HG02885 (cell line): ENCODE data around the gene MLYCD.

ENCODE experiments used
- ATAC-seq: cut with Tn5 transposase; IDR thresholded peaks from one replicate; pipeline ENCODE4 v1.9.1; 2021; ENCODE audit warnings: mild to moderate bottlenecking; ENCODE audit not compliant: unreplicated experiment, poor library complexity

MLYCD gene

GRCh38 chr16:83924686-83925085, 25.8 kb downstream of the MLYCD start:
- ATAC-seq, result no peak

GRCh38 chr16:83925095-83925905, 26.4 kb downstream of the MLYCD start:
- no peak for ATAC-seq

GRCh38 chr16:83925957-83926725, 27.2 kb downstream of the MLYCD start:
- ATAC-seq, result no peak

GRCh38 chr16:83926726-83927397, 27.9 kb downstream of the MLYCD start:
- peak; percentile 59 for ATAC-seq

GRCh38 chr16:83928341-83929055, 29.6 kb downstream of the MLYCD start:
- ATAC-seq, result no peak

GRCh38 chr16:83929811-83930555, 31.1 kb downstream of the MLYCD start:
- ATAC-seq, result no peak

GRCh38 chr16:83930730-83931500, 32.0 kb downstream of the MLYCD start:
- ATAC-seq, result no peak

- ATAC-seq, result no peak
Observed at GRCh38 chr16:83931556-83931955, 32.6 kb downstream of the MLYCD start.

- no peak for ATAC-seq
Observed at GRCh38 chr16:83932304-83932703, 33.4 kb downstream of the MLYCD start.

- no peak for ATAC-seq
Observed at GRCh38 chr16:83932955-83933673, 34.2 kb downstream of the MLYCD start.

- no peak for ATAC-seq
Observed at GRCh38 chr16:83933885-83934683, 35.2 kb downstream of the MLYCD start.

GRCh38 chr16:83934684-83934977, 35.7 kb downstream of the MLYCD start:
- ATAC-seq, result no peak

- ATAC-seq, result no peak
Observed at GRCh38 chr16:83935005-83935857, 36.3 kb downstream of the MLYCD start.

- ATAC-seq, result no peak
Observed at GRCh38 chr16:83935858-83936255, 36.9 kb downstream of the MLYCD start.

GRCh38 chr16:83936581-83937165, 37.8 kb downstream of the MLYCD start:
- no peak for ATAC-seq

GRCh38 chr16:83937267-83937666, 38.4 kb downstream of the MLYCD start:
- ATAC-seq, result no peak
